Fibroblast of lung (primary cell): Measurements from ENCODE around the gene RFXANK.

Experiments used
- EZH2 ChIP-seq: IDR thresholded peaks from 2 replicates; pipeline ENCODE4 v1.5.1; 2012; ENCODE audit warnings: low read length, control low read depth, mild to moderate bottlenecking; ENCODE audit errors: missing control alignments
- TF ChIP-seq, protein P1 (sequence below), 2 donors: IDR thresholded peaks in 1 of 2; conservative IDR thresholded peaks in 1 of 2; 1 replicate in 1 of 2; 2 replicates in 1 of 2; pipeline ENCODE4 v1.5.1; 2011 to 2012; ENCODE audit warnings: low read length in 2 of 2, control low read depth in 1 of 2, inconsistent platforms in 1 of 2, low read depth in 1 of 2, mild to moderate bottlenecking in 1 of 2

DNA sequence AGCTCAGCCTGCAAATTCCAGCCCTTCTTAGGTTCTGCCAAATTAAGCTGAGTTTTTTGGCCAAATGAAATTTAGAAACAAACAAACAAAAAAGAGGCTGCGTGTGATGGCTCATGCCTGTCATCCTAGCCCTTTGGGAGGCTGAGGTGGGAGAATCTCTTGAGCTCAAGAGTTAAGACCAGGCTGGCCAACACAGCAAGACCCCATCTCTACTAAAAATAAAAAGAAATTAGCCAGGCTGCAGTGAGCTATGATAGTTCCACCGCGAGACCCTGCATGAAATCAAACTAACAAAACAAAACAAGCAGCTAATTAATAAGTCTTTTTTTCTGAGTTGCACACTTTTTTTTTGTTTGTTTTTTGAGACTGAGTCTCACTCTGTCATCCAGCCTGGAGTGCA is 37.6 kb downstream of the RFXANK start:
- TF ChIP-seq, protein P1, sequence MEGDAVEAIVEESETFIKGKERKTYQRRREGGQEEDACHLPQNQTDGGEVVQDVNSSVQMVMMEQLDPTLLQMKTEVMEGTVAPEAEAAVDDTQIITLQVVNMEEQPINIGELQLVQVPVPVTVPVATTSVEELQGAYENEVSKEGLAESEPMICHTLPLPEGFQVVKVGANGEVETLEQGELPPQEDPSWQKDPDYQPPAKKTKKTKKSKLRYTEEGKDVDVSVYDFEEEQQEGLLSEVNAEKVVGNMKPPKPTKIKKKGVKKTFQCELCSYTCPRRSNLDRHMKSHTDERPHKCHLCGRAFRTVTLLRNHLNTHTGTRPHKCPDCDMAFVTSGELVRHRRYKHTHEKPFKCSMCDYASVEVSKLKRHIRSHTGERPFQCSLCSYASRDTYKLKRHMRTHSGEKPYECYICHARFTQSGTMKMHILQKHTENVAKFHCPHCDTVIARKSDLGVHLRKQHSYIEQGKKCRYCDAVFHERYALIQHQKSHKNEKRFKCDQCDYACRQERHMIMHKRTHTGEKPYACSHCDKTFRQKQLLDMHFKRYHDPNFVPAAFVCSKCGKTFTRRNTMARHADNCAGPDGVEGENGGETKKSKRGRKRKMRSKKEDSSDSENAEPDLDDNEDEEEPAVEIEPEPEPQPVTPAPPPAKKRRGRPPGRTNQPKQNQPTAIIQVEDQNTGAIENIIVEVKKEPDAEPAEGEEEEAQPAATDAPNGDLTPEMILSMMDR (conservative IDR thresholded peaks at IDR 0.05 in 1 of 2, IDR thresholded peaks at IDR 0.05 in 1 of 2; ENCODE audit: low read depth in 1 of 2, low read length in 2 of 2): no peak
- TF ChIP-seq EZH2: no peak
